ENCODE data around the gene CREG1. TPM values are rescaled to one million over a fixed set of nuclear protein-coding genes. Genes with fewer than 3 reads are reported as not detected.

Gene CREG1
- total RNA-seq, 2 experiments from 2014 or later = 9.8 to 11.2 TPM

- Mint-ChIP-seq H3K9me3 (no peaks in the 10 kb centered on the region), H3K27me3 (no peaks in the 10 kb centered on the region), H3K4me3 (peak overlapping the region; percentile 43), H3K27ac (peak overlapping the region; percentile 88), H3K4me1 (peaks cover 81% of the 10 kb centered on the region), H3K36me3 (peaks cover 47% of the 10 kb centered on the region)
- DNase-seq (no peak), ATAC-seq (ENCODE audit: low read depth) (no peak)
- POLR2A ChIA-PET = interaction anchor here (0.6 to 5.0 kb wide), 4 partner anchors 14 to 48 kb away, joined by 3 to 66 read pairs (median 4); partner anchors contain the start of gene CD247
These were observed 50.7 kb downstream of the CREG1 start for GRCh38 chr1:167502719-167503462.

GRCh38 chr1:167502192-167502551 lies 51.4 kb downstream of the CREG1 start:
- Mint-ChIP-seq H3K4me3 (peak overlapping the region; percentile 43), H3K27me3 (no peaks in the 10 kb centered on the region), H3K9me3 (no peaks in the 10 kb centered on the region), H3K36me3 (peaks cover 43% of the 10 kb centered on the region), H3K4me1 (peaks cover 80% of the 10 kb centered on the region), H3K27ac (peak overlapping the region; percentile 88)
- ATAC-seq (ENCODE audit: low read depth) (no peak), DNase-seq (no peak)
- POLR2A ChIA-PET = interaction anchor here (0.6 to 5.0 kb wide), 4 partner anchors 14 to 47 kb away, joined by 3 to 66 read pairs (median 4); partner anchors contain the start of gene CD247

GRCh38 chr1:167501515-167502191 lies 51.9 kb downstream of the CREG1 start:
- peak overlapping the region; percentile 88 for H3K27ac Mint-ChIP-seq
- no peaks in the 10 kb centered on the region for H3K27me3 Mint-ChIP-seq
- POLR2A ChIA-PET = interaction anchor here (1.3 to 5.0 kb wide), 4 partner anchors 15 to 47 kb away, joined by 4 to 66 read pairs (median 6); partner anchors contain the start of gene CD247
- H3K36me3 Mint-ChIP-seq = peaks cover 40% of the 10 kb centered on the region
- H3K4me3 Mint-ChIP-seq = peak overlapping the region; percentile 43
- DNase-seq (no peak), ATAC-seq (ENCODE audit: low read depth) (no peak)
- peaks cover 84% of the 10 kb centered on the region for H3K4me1 Mint-ChIP-seq
- H3K9me3 Mint-ChIP-seq = no peaks in the 10 kb centered on the region

- Mint-ChIP-seq H3K4me1 (peaks cover 88% of the 10 kb centered on the region), H3K36me3 (peaks cover 44% of the 10 kb centered on the region), H3K4me3 (peak overlapping the region; percentile 75), H3K9me3 (no peaks in the 10 kb centered on the region), H3K27me3 (no peaks in the 10 kb centered on the region), H3K27ac (peak overlapping the region; percentile 88)
- ATAC-seq (ENCODE audit: low read depth) = peak; percentile 37
- POLR2A ChIA-PET = interaction anchor here (0.6 to 5.0 kb wide), 8 partner anchors 9 to 280 kb away, joined by 3 to 66 read pairs (median 6); partner anchors contain the start of genes CD247 and POU2F1
- no peak for DNase-seq
These were observed 53.2 kb downstream of the CREG1 start for GRCh38 chr1:167500283-167500860.

- H3K27me3 Mint-ChIP-seq = no peaks in the 10 kb centered on the region
- H3K36me3 Mint-ChIP-seq = peaks cover 42% of the 10 kb centered on the region
- no peak for DNase-seq
- H3K4me3 Mint-ChIP-seq = peak overlapping the region; percentile 75
- H3K4me1 Mint-ChIP-seq = peaks cover 86% of the 10 kb centered on the region
- H3K27ac Mint-ChIP-seq = peak overlapping the region; percentile 88
- POLR2A ChIA-PET = interaction anchor here (0.7 to 5.0 kb wide), 8 partner anchors 11 to 282 kb away, joined by 3 to 66 read pairs (median 6); partner anchors contain the start of genes CD247 and POU2F1
- ATAC-seq (ENCODE audit: low read depth) = peak; percentile 64
- no peaks in the 10 kb centered on the region for H3K9me3 Mint-ChIP-seq
These were observed 53.9 kb downstream of the CREG1 start for GRCh38 chr1:167499664-167500101.

DNA sequence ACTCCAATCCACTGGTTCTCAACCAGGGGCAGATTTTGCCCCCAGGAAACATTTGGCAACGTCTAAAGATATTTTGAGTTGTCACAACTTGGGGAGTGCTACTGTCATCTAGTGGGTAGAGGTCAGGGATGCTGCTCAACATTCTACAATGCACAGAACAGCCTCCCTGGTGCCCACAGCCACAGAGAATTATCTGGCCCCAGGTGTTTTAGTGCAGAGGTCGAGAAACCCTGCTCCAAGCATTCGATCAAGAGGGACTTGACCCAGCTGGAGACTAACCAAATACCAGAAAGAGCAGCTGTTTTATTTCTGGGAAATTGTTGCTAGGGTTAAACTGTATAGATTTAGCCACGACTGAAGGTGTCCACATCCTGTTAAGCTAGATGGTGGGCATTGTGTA lies 54.5 kb downstream of the CREG1 start:
- peak; percentile 41 for ATAC-seq (ENCODE audit: low read depth)
- POLR2A ChIA-PET = interaction anchor here (0.7 to 5.0 kb wide), 7 partner anchors 12 to 281 kb away, joined by 3 to 66 read pairs (median 6); partner anchors contain the start of genes CD247 and POU2F1
- H3K9me3 Mint-ChIP-seq = no peaks in the 10 kb centered on the region
- peaks cover 84% of the 10 kb centered on the region for H3K4me1 Mint-ChIP-seq
- no peak for DNase-seq
- H3K4me3 Mint-ChIP-seq = peak overlapping the region; percentile 75
- peak overlapping the region; percentile 88 for H3K27ac Mint-ChIP-seq
- no peaks in the 10 kb centered on the region for H3K27me3 Mint-ChIP-seq
- peaks cover 42% of the 10 kb centered on the region for H3K36me3 Mint-ChIP-seq

- POLR2A ChIA-PET = interaction anchor here (2.4 kb wide), 1 partner anchor 13 kb away, joined by 16 read pairs; no protein-coding TSS in a partner anchor
- ATAC-seq (ENCODE audit: low read depth) = no peak
- peaks cover 82% of the 10 kb centered on the region for H3K4me1 Mint-ChIP-seq
- H3K9me3 Mint-ChIP-seq = no peaks in the 10 kb centered on the region
- peaks cover 35% of the 10 kb centered on the region for H3K36me3 Mint-ChIP-seq
- no peak overlapping the region for H3K4me3 Mint-ChIP-seq
- H3K27me3 Mint-ChIP-seq = no peaks in the 10 kb centered on the region
- DNase-seq = no peak
- no peak overlapping the region for H3K27ac Mint-ChIP-seq
These were observed 56.6 kb downstream of the CREG1 start for GRCh38 chr1:167496797-167497619.

DNA sequence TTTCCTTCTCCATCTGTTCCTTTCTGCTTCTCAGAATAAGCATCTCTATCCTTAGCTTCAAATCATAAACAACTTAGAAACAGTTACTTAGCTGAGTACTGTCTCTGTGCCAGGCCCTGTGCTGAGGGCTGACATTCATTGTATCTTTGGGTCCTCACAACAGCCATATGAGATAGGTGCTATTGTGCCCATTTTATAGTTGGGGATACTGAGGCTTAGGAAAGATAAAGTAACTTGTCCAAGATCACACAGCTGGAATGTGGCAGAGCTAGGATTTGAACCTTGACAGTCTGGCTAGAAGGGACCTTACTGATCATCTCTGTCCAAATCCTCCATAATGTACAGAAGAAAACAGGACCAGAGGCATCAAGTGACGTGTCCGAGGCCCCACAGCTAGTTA lies 60.2 kb downstream of the CREG1 start:
- POLR2A ChIA-PET = interaction anchor here (0.7 to 3.4 kb wide), 5 partner anchors 10 to 39 kb away, joined by 3 to 31 read pairs (median 7); partner anchors contain the start of gene CD247
- no peaks in the 10 kb centered on the region for H3K27me3 Mint-ChIP-seq
- ATAC-seq (ENCODE audit: low read depth) (no peak), DNase-seq (no peak)
- H3K36me3 Mint-ChIP-seq = peaks cover 39% of the 10 kb centered on the region
- H3K9me3 Mint-ChIP-seq = no peaks in the 10 kb centered on the region
- H3K4me3 Mint-ChIP-seq = peak overlapping the region; percentile 85
- H3K4me1 Mint-ChIP-seq = peaks cover 77% of the 10 kb centered on the region
- H3K27ac Mint-ChIP-seq = peak overlapping the region; percentile 93

DNA sequence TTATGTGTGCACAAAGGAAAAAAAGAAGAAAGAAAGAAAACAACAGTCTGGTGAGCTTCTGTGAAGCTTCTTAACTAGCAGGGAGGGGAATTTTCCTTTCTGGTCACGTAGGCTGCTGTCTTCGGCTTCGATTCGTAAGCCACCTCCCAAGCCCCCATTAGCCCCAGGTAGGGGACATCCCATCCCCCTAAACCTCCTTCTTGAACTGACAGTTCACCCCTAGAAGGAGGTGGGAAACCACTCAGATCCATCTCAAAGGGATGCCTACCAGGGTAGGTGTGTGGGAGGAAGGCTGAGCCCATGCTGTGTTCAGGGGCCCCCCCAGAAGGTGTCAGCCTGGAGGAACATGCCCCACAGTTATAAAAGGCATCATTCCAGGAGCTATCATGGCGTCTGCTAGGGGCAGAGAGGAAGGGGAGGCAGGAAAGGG lies 61.1 kb downstream of the CREG1 start:
- Mint-ChIP-seq H3K27ac (peak overlapping the region; percentile 93), H3K36me3 (peaks cover 39% of the 10 kb centered on the region), H3K4me3 (peak overlapping the region; percentile 85), H3K9me3 (no peaks in the 10 kb centered on the region), H3K27me3 (no peaks in the 10 kb centered on the region), H3K4me1 (peaks cover 79% of the 10 kb centered on the region)
- DNase-seq (no peak), ATAC-seq (ENCODE audit: low read depth) (peak; percentile 50)
- POLR2A ChIA-PET = interaction anchor here (0.9 to 3.4 kb wide), 5 partner anchors 9 to 38 kb away, joined by 3 to 31 read pairs (median 7); partner anchors contain the start of gene CD247

- H3K4me3 Mint-ChIP-seq = peak overlapping the region; percentile 85
- POLR2A ChIA-PET = interaction anchor here (0.7 to 3.4 kb wide), 6 partner anchors 8 to 37 kb away, joined by 3 to 31 read pairs (median 6); partner anchors contain the start of gene CD247
- H3K36me3 Mint-ChIP-seq = peaks cover 38% of the 10 kb centered on the region
- H3K27ac Mint-ChIP-seq = peak overlapping the region; percentile 93
- peaks cover 79% of the 10 kb centered on the region for H3K4me1 Mint-ChIP-seq
- peak; percentile 70 for ATAC-seq (ENCODE audit: low read depth)
- no peaks in the 10 kb centered on the region for H3K9me3 Mint-ChIP-seq
- no peak for DNase-seq
- no peaks in the 10 kb centered on the region for H3K27me3 Mint-ChIP-seq
These were observed 61.7 kb downstream of the CREG1 start for GRCh38 chr1:167491586-167492461.

Data from activated naive CD8-positive, alpha-beta T cell treated with anti-CD3 and anti-CD28 coated beads, Interleukin-2, amount 10 ng/mL, durations not matched to agents 7 days and 5 days (primary cell).